Measurements from ENCODE around the gene HACE1.

GRCh38 chr6:104702126-104702841 lies 157.4 kb downstream of the HACE1 start:
- TF ChIP-seq, protein P1, sequence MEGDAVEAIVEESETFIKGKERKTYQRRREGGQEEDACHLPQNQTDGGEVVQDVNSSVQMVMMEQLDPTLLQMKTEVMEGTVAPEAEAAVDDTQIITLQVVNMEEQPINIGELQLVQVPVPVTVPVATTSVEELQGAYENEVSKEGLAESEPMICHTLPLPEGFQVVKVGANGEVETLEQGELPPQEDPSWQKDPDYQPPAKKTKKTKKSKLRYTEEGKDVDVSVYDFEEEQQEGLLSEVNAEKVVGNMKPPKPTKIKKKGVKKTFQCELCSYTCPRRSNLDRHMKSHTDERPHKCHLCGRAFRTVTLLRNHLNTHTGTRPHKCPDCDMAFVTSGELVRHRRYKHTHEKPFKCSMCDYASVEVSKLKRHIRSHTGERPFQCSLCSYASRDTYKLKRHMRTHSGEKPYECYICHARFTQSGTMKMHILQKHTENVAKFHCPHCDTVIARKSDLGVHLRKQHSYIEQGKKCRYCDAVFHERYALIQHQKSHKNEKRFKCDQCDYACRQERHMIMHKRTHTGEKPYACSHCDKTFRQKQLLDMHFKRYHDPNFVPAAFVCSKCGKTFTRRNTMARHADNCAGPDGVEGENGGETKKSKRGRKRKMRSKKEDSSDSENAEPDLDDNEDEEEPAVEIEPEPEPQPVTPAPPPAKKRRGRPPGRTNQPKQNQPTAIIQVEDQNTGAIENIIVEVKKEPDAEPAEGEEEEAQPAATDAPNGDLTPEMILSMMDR (IDR thresholded peaks at IDR 0.05), result no peak
- TF ChIP-seq POLR2A (IDR thresholded peaks at IDR 0.05), result no peak
